ENCODE measurements around the gene VAMP1. TPM values are rescaled to one million over a fixed set of nuclear protein-coding genes. Genes with fewer than 3 reads are reported as not detected.

VAMP1 gene
- total and polyA plus RNA-seq, 10 of the 15 experiments (the other 5 are each of a cell fraction or from before 2014, with no cell fraction given) = 4.8 to 123 (median 27.5) TPM

GRCh38 chr12:6443361-6443983 lies 27.0 kb downstream of the VAMP1 start (continued):
- TF ChIP-seq ZNF24 (IDR thresholded peaks at IDR 0.05) = no peak
- no peak for TF ChIP-seq IRF3 (IDR thresholded peaks at IDR 0.05)
- no peak for TF ChIP-seq BCLAF1 (IDR thresholded peaks at IDR 0.05)
- TF ChIP-seq SPI1 (IDR thresholded peaks at IDR 0.05; ENCODE audit: borderline replicate concordance, insufficient read depth, low read depth, low read length) = peak; percentile 34; the same call in 1 of the 2 replicates
- TF ChIP-seq USF2 (IDR thresholded peaks at IDR 0.05; ENCODE audit: borderline replicate concordance, low read depth, low read length) = no peak
- TF ChIP-seq MTA3 (IDR thresholded peaks at IDR 0.05; ENCODE audit: borderline replicate concordance, low read length) = no peak
- TF ChIP-seq ASH2L (IDR thresholded peaks at IDR 0.05; ENCODE audit: borderline replicate concordance, low read depth) = no peak
- no peak for TF ChIP-seq POLR2AphosphoS2 (IDR thresholded peaks at IDR 0.05; ENCODE audit: low read depth, low read length)
- TF ChIP-seq SKIL (IDR thresholded peaks at IDR 0.05; ENCODE audit: low read depth, poor library complexity, severe bottlenecking) = peak; percentile 43
- no peak for TF ChIP-seq IRF4 (IDR thresholded peaks at IDR 0.05; ENCODE audit: low read depth, low read length)
- TF ChIP-seq CUX1 (IDR thresholded peaks at IDR 0.05; ENCODE audit: insufficient replicate concordance, low read depth, low read length) = no peak
- no peak for TF ChIP-seq WRNIP1 (IDR thresholded peaks at IDR 0.05; ENCODE audit: borderline replicate concordance, low read depth, low read length)
- TF ChIP-seq TCF3 (IDR thresholded peaks at IDR 0.05; ENCODE audit: borderline replicate concordance, insufficient read depth, low read depth, low read length) = 0 out of 2 replicates have a peak, but pooled peaks have one; percentile 68
